HG03378 (cell line): Measurements from ENCODE around the gene ABCC1.

Experiments used
- ATAC-seq: cut with Tn5 transposase; IDR thresholded peaks from one replicate; pipeline ENCODE4 v1.9.1; 2021; ENCODE audit warnings: mild to moderate bottlenecking, moderate library complexity; ENCODE audit not compliant: unreplicated experiment

The ABCC1 gene

GRCh38 chr16:16016388-16016964 lies 67.1 kb downstream of the ABCC1 start:
- ATAC-seq = no peak

DNA sequence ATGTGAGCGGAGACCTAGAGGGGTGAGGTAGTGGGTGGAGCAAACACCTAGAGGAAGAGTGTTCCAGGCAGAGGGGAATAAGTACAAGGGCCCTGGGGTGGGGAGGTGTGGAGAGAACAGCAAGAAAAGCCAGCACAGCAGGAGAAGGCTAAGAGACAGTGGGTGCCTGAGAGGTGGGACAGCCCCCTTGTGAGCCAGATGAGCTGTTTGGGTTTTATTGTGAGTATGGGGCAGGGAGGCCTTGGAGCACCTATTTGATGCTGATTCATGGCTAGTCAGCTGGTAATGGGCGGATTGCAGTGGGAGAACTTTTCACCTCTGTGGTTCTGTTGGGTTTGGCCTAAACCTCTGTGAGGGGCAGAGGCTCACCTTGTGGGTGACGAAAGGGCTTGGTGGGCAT lies 68.4 kb downstream of the ABCC1 start:
- ATAC-seq = no peak

DNA sequence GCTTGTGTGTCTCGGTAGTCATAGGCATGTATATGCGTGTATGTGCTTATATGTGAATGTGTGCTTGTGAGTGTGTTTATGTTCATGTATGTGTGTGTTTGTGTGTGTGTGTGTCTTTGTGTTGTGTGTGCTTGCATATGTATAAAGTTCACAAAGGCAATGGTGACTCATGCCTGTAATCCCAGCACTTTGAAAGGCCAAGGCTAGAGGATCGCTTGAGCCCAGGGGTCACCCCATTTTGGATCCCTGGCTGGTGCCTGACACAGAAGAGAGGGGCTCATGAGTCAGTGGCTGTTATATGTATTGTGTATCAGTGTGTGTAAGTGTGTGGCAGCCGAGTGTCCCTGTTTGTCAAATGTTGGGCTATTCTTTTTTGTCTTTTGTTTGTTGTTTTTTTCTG lies 69.3 kb downstream of the ABCC1 start:
- ATAC-seq = no peak

GRCh38 chr16:16019488-16019887 lies 70.1 kb downstream of the ABCC1 start:
- ATAC-seq = no peak

DNA sequence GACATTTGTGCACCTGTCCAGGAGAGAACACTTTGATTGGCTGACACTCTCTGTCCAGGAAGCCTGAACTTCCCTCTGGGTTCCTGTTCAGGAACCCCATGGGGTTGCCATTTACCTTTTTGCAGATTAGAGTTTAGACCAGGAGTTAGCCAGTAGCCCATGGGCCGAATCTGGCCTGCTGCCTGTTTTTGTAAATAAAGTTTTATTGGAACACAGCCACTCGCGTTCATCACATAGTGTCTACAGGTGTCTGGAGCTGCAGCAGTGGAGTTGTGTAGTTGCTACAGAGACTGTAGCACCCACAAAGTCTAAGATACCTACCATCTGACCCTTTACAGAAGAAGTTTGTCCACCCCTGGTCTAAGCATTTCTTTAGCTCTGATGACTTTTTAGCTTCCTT lies 70.9 kb downstream of the ABCC1 start:
- ATAC-seq = no peak

DNA sequence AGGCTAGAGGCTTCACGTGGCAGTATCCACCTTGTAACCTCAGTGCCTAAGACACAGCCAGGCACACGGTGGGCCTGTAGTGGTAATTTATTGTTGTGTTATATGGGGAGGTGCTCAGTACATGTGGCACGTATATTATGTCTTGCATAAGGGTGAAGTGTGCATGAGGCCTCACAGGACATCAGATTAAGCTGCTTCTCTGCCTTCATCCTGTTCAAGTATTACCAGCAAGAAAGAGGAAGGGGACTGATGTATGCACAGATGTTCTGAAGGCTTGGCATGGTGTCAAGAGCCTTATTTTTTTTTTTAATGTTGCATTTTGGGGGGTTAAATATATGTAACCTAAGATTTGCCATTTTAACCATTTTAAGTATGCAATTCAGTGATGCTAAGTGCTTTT lies 71.6 kb downstream of the ABCC1 start:
- ATAC-seq = no peak

- no peak for ATAC-seq
Measured at GRCh38 chr16:16021646-16021987, 72.2 kb downstream of the ABCC1 start.

DNA sequence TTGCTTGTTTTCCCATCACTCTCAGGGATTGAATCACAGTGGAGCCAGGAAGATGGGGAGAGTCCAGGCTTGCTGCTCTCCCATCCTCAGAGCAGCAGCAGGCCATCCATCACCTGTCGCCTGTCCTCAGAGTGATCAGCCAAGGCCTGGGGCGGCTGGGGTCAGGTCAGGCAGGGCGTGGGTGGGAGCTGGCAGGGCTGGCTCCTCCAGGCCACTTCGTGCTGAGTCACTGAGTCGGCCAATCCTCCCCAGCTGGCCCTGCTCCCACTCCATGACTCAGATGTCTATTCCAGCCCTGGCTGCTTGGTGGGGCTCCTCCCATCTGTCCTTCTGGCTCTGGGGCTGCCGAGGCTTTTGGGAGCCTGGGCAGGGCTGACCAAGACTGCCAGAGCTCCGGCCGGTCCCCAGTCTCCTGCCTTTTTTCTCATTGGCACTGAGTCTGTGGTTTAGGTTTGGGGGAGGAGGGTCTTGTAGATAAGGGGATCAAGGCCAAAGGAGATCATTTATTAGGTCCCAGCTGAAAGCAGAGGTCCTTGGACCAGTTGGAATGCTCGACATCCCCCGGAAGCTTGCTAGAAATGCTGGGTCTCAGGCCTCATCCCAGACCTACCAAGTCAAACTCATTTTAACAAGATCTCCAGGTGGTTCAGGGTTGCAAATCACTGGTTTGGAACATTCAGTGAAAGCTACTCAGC lies 72.7 kb downstream of the ABCC1 start:
- ATAC-seq = no peak

- ATAC-seq = no peak
Measured at GRCh38 chr16:16022683-16023064, 73.3 kb downstream of the ABCC1 start.

DNA sequence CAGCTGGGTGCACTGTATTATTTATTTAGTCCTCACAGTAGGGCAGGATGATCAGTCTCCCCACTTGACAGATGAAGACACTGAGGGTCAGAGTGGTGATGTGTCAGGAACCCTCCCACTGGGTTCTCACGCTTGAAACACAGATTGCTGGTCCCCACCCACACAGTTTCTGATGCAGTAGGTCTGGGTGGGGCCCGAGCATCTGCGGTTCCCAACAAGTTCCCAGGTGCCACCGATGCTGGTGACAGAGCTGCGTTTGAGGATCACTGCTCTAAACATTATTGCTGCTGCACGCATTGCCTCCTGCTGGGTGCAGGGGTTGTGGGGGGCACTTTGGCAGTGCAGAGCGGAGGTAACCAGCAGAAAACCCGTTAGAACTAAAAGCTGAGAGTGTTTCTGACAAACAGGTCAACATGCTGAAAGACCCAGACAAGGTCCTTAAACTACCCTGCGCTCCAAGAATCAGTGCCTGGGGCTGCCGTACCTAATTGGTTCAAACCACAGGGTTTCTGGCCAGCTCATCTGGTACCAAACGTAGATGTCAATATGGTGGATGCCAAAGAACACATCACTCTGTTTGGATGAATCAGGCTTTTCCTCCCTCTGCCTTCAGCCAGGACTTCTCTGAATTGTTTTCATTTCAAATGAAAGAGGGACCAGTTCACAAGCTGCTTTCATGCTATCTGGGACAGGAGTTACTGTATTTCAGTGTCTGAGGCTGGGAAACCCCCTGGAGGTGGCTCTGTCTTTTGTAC lies 76.0 kb downstream of the ABCC1 start:
- ATAC-seq = no peak

DNA sequence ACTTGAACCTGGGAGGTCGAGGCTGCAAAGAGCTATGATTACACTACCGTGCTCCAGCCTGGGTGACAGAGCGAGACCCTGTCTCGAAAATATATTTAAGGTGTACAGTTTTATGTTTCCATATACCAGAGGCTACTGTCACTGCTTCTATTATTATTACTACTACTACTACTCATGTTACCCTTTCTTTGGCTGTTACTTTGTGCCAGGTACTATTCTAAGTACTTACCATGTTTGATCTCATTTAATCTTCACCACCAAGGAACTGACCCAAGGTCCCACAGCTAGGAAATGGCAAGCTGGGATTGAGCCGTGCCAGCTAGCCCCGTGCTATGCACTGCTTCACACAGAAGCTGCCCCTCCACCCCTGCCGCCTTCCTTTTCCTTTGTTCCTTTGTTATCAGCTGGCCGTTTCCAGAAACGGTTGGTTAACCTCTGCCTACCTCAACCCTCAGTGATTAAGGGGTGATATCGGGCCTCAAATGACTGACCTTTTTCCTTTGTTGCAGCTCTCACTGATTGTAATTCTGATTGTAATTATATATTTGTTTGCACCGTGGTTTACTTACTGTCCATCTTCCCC lies 78.4 kb downstream of the ABCC1 start:
- no peak for ATAC-seq

DNA sequence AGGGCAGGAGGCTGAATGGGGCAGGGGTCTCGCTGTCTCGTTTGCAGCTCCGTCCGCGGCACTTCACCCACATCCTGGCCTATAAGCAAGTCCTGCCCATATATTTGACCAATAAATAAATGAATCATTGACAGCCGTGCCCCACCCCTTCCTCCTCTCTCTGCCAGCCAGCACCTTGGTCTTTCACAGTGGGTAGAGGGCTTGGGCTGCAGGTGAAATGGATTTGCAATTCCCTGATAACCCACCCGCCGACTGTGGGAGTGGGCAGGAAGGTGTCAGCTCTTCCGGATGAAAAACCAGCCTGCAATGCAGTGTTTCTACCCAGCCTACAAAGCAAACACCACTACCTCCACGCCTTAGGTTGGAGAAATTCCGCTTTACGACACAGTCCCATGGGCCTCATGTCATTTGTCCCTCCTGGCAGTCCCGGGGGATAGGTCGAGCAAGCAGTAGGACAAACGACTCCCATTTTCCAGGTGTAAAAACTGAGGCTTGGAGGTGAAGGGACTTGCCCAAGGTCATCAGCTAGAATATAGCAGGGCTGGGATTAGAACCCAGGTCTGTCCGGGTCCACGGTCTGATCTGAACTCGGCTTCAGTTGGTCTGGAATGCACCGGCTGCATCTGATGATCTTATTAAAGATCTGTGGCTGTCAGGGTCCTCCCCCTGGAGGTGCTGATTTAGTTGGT lies 79.0 kb downstream of the ABCC1 start:
- no peak for ATAC-seq

GRCh38 chr16:16029431-16030011 lies 80.1 kb downstream of the ABCC1 start:
- no peak for ATAC-seq

- no peak for ATAC-seq
Measured at GRCh38 chr16:16030449-16030848, 81.0 kb downstream of the ABCC1 start.

GRCh38 chr16:16031401-16031800 lies 82.0 kb downstream of the ABCC1 start:
- no peak for ATAC-seq

- no peak for ATAC-seq
Measured at GRCh38 chr16:16032271-16032979, 83.0 kb downstream of the ABCC1 start.

DNA sequence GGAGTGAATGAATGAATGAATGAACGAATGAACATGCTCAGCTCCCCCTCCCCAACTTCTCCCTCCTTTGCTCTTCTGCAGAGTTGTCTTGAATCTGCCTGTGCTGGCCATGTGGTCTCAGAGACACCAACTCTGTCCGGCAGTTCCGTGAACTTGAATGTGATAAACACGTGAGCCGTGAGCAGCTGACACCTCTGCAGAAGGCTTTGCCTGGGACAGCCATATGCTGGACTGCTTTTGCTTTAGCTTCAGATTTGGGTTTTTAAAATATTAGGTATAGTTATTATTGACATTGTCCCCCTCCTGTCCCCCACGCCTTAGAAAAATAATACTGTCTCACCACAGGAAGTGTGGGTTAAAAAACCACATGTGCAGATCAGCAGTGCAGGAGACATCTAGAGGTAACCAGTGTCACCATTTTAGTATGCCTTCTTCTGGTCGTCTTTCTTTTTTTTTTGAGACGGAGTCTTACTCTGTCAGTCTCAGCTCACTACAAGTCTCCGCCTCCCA lies 83.8 kb downstream of the ABCC1 start:
- no peak for ATAC-seq

DNA sequence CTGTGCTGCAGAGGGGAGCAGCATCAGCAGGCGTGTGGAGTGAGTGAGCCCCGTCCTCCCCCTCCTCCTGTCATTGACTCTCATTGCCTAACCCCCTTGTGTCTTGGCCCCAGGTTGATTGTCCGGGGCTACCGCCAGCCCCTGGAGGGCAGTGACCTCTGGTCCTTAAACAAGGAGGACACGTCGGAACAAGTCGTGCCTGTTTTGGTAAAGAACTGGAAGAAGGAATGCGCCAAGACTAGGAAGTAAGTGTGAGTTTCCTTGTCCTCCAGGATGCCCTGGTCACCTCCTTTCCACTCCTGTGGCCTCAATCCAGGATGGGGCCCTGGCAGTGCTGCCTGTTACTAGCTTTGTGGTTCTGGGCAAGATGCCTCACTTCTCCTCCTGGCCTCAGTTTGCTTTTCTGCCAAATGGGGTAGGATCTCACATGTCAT lies 87.0 kb downstream of the ABCC1 start:
- ATAC-seq = no peak

DNA sequence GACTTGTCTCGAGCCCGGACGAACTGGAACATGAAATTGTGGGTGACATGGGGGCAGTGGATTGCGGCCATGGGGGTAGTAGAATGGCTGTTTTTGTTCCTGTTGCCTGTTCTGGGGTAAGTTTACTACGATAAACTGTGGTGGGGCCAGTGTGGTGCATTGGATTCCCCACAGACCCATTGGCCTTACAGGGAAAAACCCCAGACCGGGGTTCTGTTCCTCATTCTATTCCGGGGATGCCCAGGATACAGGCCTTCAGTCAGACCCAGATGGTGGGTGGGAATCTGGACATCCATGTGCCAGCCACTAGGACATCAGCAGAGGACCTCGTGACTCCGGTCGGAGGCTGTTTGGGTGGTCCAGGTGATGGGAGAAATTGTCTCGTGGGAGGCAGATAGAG lies 88.1 kb downstream of the ABCC1 start:
- no peak for ATAC-seq

DNA sequence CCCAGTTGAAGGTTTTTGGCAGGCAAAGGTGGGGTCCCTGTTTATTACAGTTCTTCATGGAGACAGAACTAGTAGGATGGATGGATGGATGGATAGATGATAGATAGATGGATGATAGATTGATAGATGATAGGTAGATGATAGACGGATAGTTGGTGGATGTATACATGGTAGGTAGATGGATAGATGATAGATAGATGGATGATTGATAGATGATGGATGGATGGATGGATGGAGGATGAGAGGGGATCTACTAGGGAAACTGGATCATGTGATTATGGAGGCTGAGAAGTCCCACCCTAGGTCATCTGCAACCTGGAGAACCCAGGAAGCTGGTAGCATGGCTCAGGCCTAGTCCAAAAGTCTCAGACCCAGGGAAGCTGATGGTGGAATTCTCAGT lies 88.6 kb downstream of the ABCC1 start:
- ATAC-seq = no peak
